Liver (tissue), 9 donors: ENCODE measurements around the gene MAGEB2. TPM values are rescaled to one million over a fixed set of nuclear protein-coding genes. Genes with fewer than 3 reads are reported as not detected.

Experiments used
- DNase-seq: peaks from one replicate; pipeline ENCODE4 v3.0.0-alpha.2; 2017; ENCODE audit warnings: low spot score
- H3K27ac ChIP-seq, 2 donors: one replicate each; pipeline ENCODE4 v1.7.0; 2013; ENCODE audit warnings: inconsistent platforms in 2 of 2, low read length in 2 of 2, control low read depth in 1 of 2, low read depth in 1 of 2, mild to moderate bottlenecking in 1 of 2
- H3K27me3 ChIP-seq, 4 donors: one replicate each; pipeline versions ENCODE4 v1.6.1 to v1.7.0; 2013; ENCODE audit warnings: low read length in 3 of 4, inconsistent platforms in 1 of 4, mild to moderate bottlenecking in 1 of 4, moderate library complexity in 1 of 4; ENCODE audit not compliant: control insufficient read depth in 4 of 4, insufficient read depth in 4 of 4
- H3K36me3 ChIP-seq, 4 donors: one replicate each; pipeline versions ENCODE4 v1.6.1 to v1.7.0; 2013; ENCODE audit warnings: low read length in 3 of 4, mild to moderate bottlenecking in 3 of 4, low read depth in 1 of 4, moderate library complexity in 1 of 4; ENCODE audit not compliant: control insufficient read depth in 4 of 4, insufficient read depth in 3 of 4
- H3K4me1 ChIP-seq, 4 donors: one replicate each; pipeline versions ENCODE4 v1.6.1 to v1.7.0; 2013; ENCODE audit warnings: low read length in 3 of 4, mild to moderate bottlenecking in 3 of 4, moderate library complexity in 1 of 4; ENCODE audit not compliant: control insufficient read depth in 4 of 4, insufficient read depth in 4 of 4
- H3K4me3 ChIP-seq, 3 donors: one replicate each; pipeline versions ENCODE4 v1.6.1 to v1.7.0; 2013; ENCODE audit warnings: low read length in 3 of 3, control low read depth in 1 of 3, low read depth in 1 of 3, mild to moderate bottlenecking in 1 of 3
- H3K9ac ChIP-seq, 2 donors: one replicate each; pipeline ENCODE4 v1.7.0; 2013; ENCODE audit warnings: low read length in 2 of 2, mild to moderate bottlenecking in 2 of 2, moderate library complexity in 2 of 2, control low read depth in 1 of 2, low read depth in 1 of 2
- H3K9me3 ChIP-seq, 4 donors: one replicate each; pipeline versions ENCODE4 v1.6.1 to v1.7.0; 2013; ENCODE audit warnings: low read length in 3 of 4; ENCODE audit not compliant: control insufficient read depth in 4 of 4
- FOXA1 ChIP-seq: IDR thresholded peaks from 2 replicates; pipeline ENCODE4 v1.6.1; 2016; ENCODE audit warnings: antibody characterized with exemption
- FOXA2 ChIP-seq: IDR thresholded peaks from 2 replicates; pipeline ENCODE4 v1.6.1; 2016; ENCODE audit warnings: antibody characterized with exemption
- GABPA ChIP-seq, 2 donors: IDR thresholded peaks in 1 of 2; conservative IDR thresholded peaks in 1 of 2; 2 replicates each; pipeline ENCODE4 v1.6.1; 2016; ENCODE audit warnings: antibody characterized with exemption in 2 of 2, mild to moderate bottlenecking in 1 of 2, moderate library complexity in 1 of 2
- HNF4A ChIP-seq, 2 donors: conservative IDR thresholded peaks; 2 replicates each; pipeline ENCODE4 v1.6.1; 2016; ENCODE audit warnings: antibody characterized with exemption in 2 of 2, mild to moderate bottlenecking in 2 of 2
- NR2F2 ChIP-seq: IDR thresholded peaks from 2 replicates; pipeline ENCODE4 v1.6.1; 2016; ENCODE audit warnings: antibody characterized with exemption
- RAD21 ChIP-seq, 2 donors: IDR thresholded peaks; 2 replicates each; pipeline ENCODE4 v1.6.1; 2016; ENCODE audit warnings: antibody characterized with exemption in 2 of 2, mild to moderate bottlenecking in 2 of 2
- RXRA ChIP-seq, 2 donors: IDR thresholded peaks; 2 replicates each; pipeline ENCODE4 v1.6.1; 2017 to 2018; ENCODE audit warnings: antibody characterized with exemption in 2 of 2, mild to moderate bottlenecking in 1 of 2
- YY1 ChIP-seq: IDR thresholded peaks from 2 replicates; pipeline ENCODE4 v1.6.1; 2016; ENCODE audit warnings: antibody characterized with exemption, mild to moderate bottlenecking
- WGBS: extraction: QIAGEN DNeasy Blood & Tissue Kit; methylation state at CpG from one replicate; pipeline ENCODE4 v1.1.7; 2013; 5-methylcytosine and 5-hydroxymethylcytosine counted together
- polyA plus RNA-seq, 2 donors: library from polyadenylated mRNA; stranded (reverse) in 1 of 2; unstranded in 1 of 2; fragments of 200-250 nt in 1 of 2; fragments of >200 nt in 1 of 2; fragmentation: Nextera tagmentation in 1 of 2; extraction: Ambion mirVana in 1 of 2; gene quantifications; one replicate each; pipeline versions ENCODE4 v1.2.1 to v1.2.3, GENCODE V29; 2013 to 2015
- total RNA-seq, 2 donors: library from RNA; depleted of rRNA; stranded (reverse); fragments of >200 nt; gene quantifications; one replicate each; pipeline ENCODE4 v1.2.3, GENCODE V29; 2014
- TF ChIP-seq, protein P1 (sequence below): IDR thresholded peaks from 2 replicates; pipeline ENCODE4 v1.6.1; 2016; ENCODE audit warnings: antibody characterized with exemption, mild to moderate bottlenecking
- TF ChIP-seq, protein P2 (sequence below): IDR thresholded peaks from 2 replicates; pipeline ENCODE4 v1.6.1; 2016; ENCODE audit warnings: antibody characterized with exemption
- TF ChIP-seq, protein P3 (sequence below): IDR thresholded peaks from 2 replicates; pipeline ENCODE4 v1.6.1; 2016; ENCODE audit warnings: antibody characterized with exemption
- TF ChIP-seq, protein P4 (sequence below): IDR thresholded peaks from 2 replicates; pipeline ENCODE4 v1.6.1; 2016; ENCODE audit warnings: antibody characterized with exemption
- donor health status: healthy.
- donor health status: healthy.
- donor health status: healthy.
- donor health status: healthy.
- donor health status: healthy.

The MAGEB2 gene
- total and polyA plus RNA-seq, 4 donors: not detected

DNA sequence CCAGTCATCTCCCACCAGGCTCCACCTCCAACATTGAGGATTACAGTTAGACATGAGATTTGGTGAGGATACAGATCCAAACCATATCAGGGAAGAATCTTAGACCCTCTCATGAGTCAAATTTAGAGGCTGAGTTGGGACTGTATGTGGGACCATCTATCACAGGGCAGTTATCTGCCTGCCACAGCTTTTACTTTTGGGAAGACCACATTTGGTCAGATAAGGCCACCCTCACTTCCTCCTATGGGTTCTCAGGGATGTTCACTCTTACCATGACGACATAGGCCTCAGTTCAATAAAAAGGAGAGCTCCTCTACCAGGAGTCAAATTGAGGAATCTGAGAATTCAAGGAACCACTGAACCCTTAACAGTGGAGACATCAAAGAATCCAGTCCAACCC is 2.1 kb downstream of the MAGEB2 start:
- DNase-seq: no peak
- no peak overlapping the region for H3K4me3 ChIP-seq
- H3K4me1 ChIP-seq: no peaks in the 10 kb centered on the region
- H3K27me3 ChIP-seq: peaks cover 0 to under 1% (median 0%) of the 10 kb centered on the region in 4 donors
- H3K9ac ChIP-seq: no peak overlapping the region
- H3K27ac ChIP-seq: no peak overlapping the region
- WGBS: 87% methylated on average over 1 of the region's 1 CpG
- no peaks in the 10 kb centered on the region for H3K9me3 ChIP-seq
- H3K36me3 ChIP-seq: no peaks in the 10 kb centered on the region
- TF ChIP-seq, protein P1, sequence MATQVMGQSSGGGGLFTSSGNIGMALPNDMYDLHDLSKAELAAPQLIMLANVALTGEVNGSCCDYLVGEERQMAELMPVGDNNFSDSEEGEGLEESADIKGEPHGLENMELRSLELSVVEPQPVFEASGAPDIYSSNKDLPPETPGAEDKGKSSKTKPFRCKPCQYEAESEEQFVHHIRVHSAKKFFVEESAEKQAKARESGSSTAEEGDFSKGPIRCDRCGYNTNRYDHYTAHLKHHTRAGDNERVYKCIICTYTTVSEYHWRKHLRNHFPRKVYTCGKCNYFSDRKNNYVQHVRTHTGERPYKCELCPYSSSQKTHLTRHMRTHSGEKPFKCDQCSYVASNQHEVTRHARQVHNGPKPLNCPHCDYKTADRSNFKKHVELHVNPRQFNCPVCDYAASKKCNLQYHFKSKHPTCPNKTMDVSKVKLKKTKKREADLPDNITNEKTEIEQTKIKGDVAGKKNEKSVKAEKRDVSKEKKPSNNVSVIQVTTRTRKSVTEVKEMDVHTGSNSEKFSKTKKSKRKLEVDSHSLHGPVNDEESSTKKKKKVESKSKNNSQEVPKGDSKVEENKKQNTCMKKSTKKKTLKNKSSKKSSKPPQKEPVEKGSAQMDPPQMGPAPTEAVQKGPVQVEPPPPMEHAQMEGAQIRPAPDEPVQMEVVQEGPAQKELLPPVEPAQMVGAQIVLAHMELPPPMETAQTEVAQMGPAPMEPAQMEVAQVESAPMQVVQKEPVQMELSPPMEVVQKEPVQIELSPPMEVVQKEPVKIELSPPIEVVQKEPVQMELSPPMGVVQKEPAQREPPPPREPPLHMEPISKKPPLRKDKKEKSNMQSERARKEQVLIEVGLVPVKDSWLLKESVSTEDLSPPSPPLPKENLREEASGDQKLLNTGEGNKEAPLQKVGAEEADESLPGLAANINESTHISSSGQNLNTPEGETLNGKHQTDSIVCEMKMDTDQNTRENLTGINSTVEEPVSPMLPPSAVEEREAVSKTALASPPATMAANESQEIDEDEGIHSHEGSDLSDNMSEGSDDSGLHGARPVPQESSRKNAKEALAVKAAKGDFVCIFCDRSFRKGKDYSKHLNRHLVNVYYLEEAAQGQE: no peak
- no peak for TF ChIP-seq YY1
- TF ChIP-seq, protein P2, sequence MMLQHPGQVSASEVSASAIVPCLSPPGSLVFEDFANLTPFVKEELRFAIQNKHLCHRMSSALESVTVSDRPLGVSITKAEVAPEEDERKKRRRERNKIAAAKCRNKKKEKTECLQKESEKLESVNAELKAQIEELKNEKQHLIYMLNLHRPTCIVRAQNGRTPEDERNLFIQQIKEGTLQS: no peak
- TF ChIP-seq, protein P3, sequence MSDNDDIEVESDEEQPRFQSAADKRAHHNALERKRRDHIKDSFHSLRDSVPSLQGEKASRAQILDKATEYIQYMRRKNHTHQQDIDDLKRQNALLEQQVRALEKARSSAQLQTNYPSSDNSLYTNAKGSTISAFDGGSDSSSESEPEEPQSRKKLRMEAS: no peak
- TF ChIP-seq RAD21 (IDR thresholded peaks at IDR 0.05): no peak
- TF ChIP-seq FOXA1: no peak
- TF ChIP-seq, protein P4, sequence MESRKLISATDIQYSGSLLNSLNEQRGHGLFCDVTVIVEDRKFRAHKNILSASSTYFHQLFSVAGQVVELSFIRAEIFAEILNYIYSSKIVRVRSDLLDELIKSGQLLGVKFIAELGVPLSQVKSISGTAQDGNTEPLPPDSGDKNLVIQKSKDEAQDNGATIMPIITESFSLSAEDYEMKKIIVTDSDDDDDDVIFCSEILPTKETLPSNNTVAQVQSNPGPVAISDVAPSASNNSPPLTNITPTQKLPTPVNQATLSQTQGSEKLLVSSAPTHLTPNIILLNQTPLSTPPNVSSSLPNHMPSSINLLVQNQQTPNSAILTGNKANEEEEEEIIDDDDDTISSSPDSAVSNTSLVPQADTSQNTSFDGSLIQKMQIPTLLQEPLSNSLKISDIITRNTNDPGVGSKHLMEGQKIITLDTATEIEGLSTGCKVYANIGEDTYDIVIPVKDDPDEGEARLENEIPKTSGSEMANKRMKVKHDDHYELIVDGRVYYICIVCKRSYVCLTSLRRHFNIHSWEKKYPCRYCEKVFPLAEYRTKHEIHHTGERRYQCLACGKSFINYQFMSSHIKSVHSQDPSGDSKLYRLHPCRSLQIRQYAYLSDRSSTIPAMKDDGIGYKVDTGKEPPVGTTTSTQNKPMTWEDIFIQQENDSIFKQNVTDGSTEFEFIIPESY: no peak
- TF ChIP-seq NR2F2: no peak
- no peak for TF ChIP-seq HNF4A (conservative IDR thresholded peaks at IDR 0.05)
- TF ChIP-seq RXRA (IDR thresholded peaks at IDR 0.05): no peak
- no peak for TF ChIP-seq GABPA (IDR thresholded peaks at IDR 0.05 in 1 of 2, conservative IDR thresholded peaks at IDR 0.05 in 1 of 2)
- no peak for TF ChIP-seq FOXA2

DNA sequence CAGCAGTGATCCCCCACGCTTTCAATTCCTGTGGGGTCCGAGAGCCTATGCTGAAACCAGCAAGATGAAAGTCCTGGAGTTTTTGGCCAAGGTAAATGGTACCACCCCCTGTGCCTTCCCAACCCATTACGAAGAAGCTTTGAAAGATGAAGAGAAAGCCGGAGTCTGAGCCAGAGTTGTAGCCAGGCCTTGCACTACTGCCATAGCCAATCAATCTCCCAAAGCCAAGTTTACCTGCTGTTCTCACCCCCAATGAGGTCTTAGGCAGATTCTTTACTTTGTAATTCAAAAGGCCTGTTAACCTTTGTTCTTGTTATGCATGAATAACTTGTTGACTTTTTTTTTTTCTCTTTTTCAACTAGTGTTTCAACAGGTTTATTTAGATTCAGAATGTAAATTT is 4.0 kb downstream of the MAGEB2 start:
- Histone ChIP-seq H3K27ac (no peak overlapping the region), H3K9ac (no peak overlapping the region), H3K9me3 (no peaks in the 10 kb centered on the region), H3K4me1 (no peaks in the 10 kb centered on the region), H3K27me3 (no peaks in the 10 kb centered on the region), H3K36me3 (no peaks in the 10 kb centered on the region), H3K4me3 (no peak overlapping the region)
- TF ChIP-seq, protein P1: no peak
- no peak for TF ChIP-seq FOXA2
- no peak for DNase-seq
- 91% methylated on average over 4 of the region's 4 CpGs for WGBS
